DND-41 (cell line): ENCODE results near the gene P3H4.

ENCODE experiments used
- CTCF ChIP-seq: IDR thresholded peaks from 2 replicates; pipeline ENCODE4 v1.5.1; 2012; ENCODE audit warnings: borderline replicate concordance, low read length, moderate library complexity, mild to moderate bottlenecking; ENCODE audit not compliant: poor library complexity, severe bottlenecking; ENCODE audit errors: extremely low read depth
- EZH2 ChIP-seq: IDR thresholded peaks from 3 replicates; pipeline ENCODE4 v1.6.1; 2012; ENCODE audit warnings: borderline replicate concordance, low read depth, mild to moderate bottlenecking, moderate library complexity, low read length, inconsistent platforms; ENCODE audit not compliant: severe bottlenecking

GRCh38 chr17:41760878-41761277, 50.9 kb downstream of the P3H4 start:
- no peak for TF ChIP-seq EZH2
- no peak for TF ChIP-seq CTCF
